K562 (cell line): Measurements from ENCODE around the gene HSF5. TPM values are rescaled to one million over a fixed set of nuclear protein-coding genes. Genes with fewer than 3 reads are reported as not detected.

Experiments
- ATAC-seq: fragments of 200-7000 bp; cut with Tn5 transposase; 3 replicates; pipeline ENCODE4 v1.9.1; 2020; ENCODE audit warnings: moderate library complexity
- BruUV-seq: library from RNA; stranded (reverse); fragments of 400-500 nt; replicated peaks from 2 replicates; lab custom pipeline; 2021; lab: Mats Ljungman, UMichigan
- CTCF ChIA-PET: fragments of 300-600 bp; formaldehyde crosslinking; extraction: SDS; loops from one replicate; lab custom pipeline; 2021; ENCODE audit warnings: low intra/inter-chr PET ratio; lab: Yijun Ruan, JAX
- POLR2A ChIA-PET: fragments of 300-600, 350-650 bp; sonication (Branson Sonifier 250); formaldehyde crosslinking; extraction: SDS; loops from one replicate; lab custom pipeline; 2021; ENCODE audit warnings: antibody characterized with exemption, inconsistent platforms; lab: Yijun Ruan, JAX
- DNase-seq, 4 experiments: peaks; one replicate each; pipeline versions ENCODE4 v3.0.0 to v3.0.0-alpha.2; 2011 to 2018; ENCODE audit warnings: low spot score in 3 of 4, mixed read lengths in 3 of 4; ENCODE audit errors: extremely low read depth in 1 of 4
- FAIRE-seq: peaks from 2 replicates; lab custom pipeline; 2011; peaks lifted over from hg19 to GRCh38; lab: Jason Lieb, UNC
- H2AFZ ChIP-seq: 2 replicates; pipeline ENCODE4 v1.6.0; 2011; ENCODE audit warnings: low read depth, low read length, control low read depth, inconsistent platforms
- H3K27ac ChIP-seq: fragments of 200-600 bp; 3 replicates; pipeline ENCODE4 v1.8.0; 2011; ENCODE audit warnings: low read depth, mild to moderate bottlenecking, control low read depth, inconsistent platforms, low read length, moderate library complexity, mixed read lengths; ENCODE audit errors: extremely low read depth
- H3K27me3 ChIP-seq, 2 experiments: fragments of 300-600 bp in 1 of 2; 2 replicates in 1 of 2; 3 replicates in 1 of 2; pipeline versions ENCODE4 v1.6.0 to v1.8.0; 2011; ENCODE audit warnings: inconsistent platforms in 2 of 2, low read length in 2 of 2, mild to moderate bottlenecking in 1 of 2, mixed read lengths in 1 of 2, moderate library complexity in 1 of 2; ENCODE audit not compliant: control insufficient read depth in 2 of 2, insufficient read depth in 2 of 2
- H3K36me3 ChIP-seq: fragments of 300-600 bp; 3 replicates; pipeline ENCODE4 v1.8.0; 2011; ENCODE audit warnings: mild to moderate bottlenecking, low read length, inconsistent platforms; ENCODE audit not compliant: control insufficient read depth, insufficient read depth
- H3K4me1 ChIP-seq, 2 experiments: fragments of 200-600 bp in 1 of 2; replicated peaks in 1 of 2; 2 replicates in 1 of 2; 3 replicates in 1 of 2; pipeline versions ENCODE4 v1.5.1 to v1.8.0; 2011; ENCODE audit warnings: inconsistent platforms in 2 of 2, low read length in 2 of 2, mild to moderate bottlenecking in 1 of 2, mixed read lengths in 1 of 2, moderate library complexity in 1 of 2; ENCODE audit not compliant: control insufficient read depth in 2 of 2, insufficient read depth in 2 of 2
- H3K4me2 ChIP-seq: 2 replicates; pipeline ENCODE4 v1.6.1; 2011; ENCODE audit warnings: low read length, control low read depth, inconsistent platforms, mixed read lengths; ENCODE audit not compliant: insufficient read depth
- H3K4me3 ChIP-seq: fragments of 200-600 bp; sonication (generic), shearing (Covaris generic); 2 replicates; pipeline ENCODE4 v1.5.1; 2016; ENCODE audit warnings: control low read depth, inconsistent platforms
- H3K79me2 ChIP-seq: fragments of 200-600 bp; 3 replicates; pipeline ENCODE4 v1.8.0; 2011; ENCODE audit warnings: low read length, inconsistent platforms; ENCODE audit not compliant: control insufficient read depth, insufficient read depth
- H3K9ac ChIP-seq, 2 experiments: 2 replicates each; pipeline versions ENCODE4 v1.6.0 to v1.6.1; 2011; ENCODE audit warnings: low read depth in 2 of 2, low read length in 2 of 2, control low read depth in 1 of 2, inconsistent platforms in 1 of 2, mild to moderate bottlenecking in 1 of 2, mixed read lengths in 1 of 2; ENCODE audit not compliant: insufficient read depth in 1 of 2
- H3K9me1 ChIP-seq: one replicate; pipeline ENCODE4 v1.6.0; 2011; ENCODE audit warnings: inconsistent platforms, mild to moderate bottlenecking, low read length, moderate library complexity; ENCODE audit not compliant: control insufficient read depth, insufficient read depth
- H3K9me3 ChIP-seq: replicated peaks from 2 replicates; pipeline ENCODE4 v1.5.1; 2011; ENCODE audit warnings: low read depth, low read length, inconsistent platforms; ENCODE audit not compliant: control insufficient read depth, insufficient read depth
- H4K20me1 ChIP-seq: replicated peaks from 2 replicates; pipeline ENCODE4 v1.6.1; 2011; ENCODE audit warnings: low read length, inconsistent platforms, mixed read lengths; ENCODE audit not compliant: control insufficient read depth, insufficient read depth
- C11orf30 ChIP-seq: fragments of 450-650 bp; IDR thresholded peaks from 2 replicates; pipeline ENCODE4 v1.6.1; 2016; ENCODE audit warnings: low read depth, mild to moderate bottlenecking
- CXXC5 ChIP-seq: fragments of 250-450 bp; sonication (Bioruptor Pico); IDR thresholded peaks from 2 replicates; pipeline ENCODE4 v1.8.0; 2022; ENCODE audit warnings: inconsistent platforms, mild to moderate bottlenecking, moderate library complexity
- FOXM1 ChIP-seq, 2 experiments: fragments of 450-650 bp in 1 of 2; sonication (generic) in 1 of 2; formaldehyde crosslinking in 1 of 2; IDR thresholded peaks; 2 replicates each; pipeline versions ENCODE4 v1.6.1 to v1.9.0; 2017 to 2022; ENCODE audit warnings: low read depth in 2 of 2, mild to moderate bottlenecking in 2 of 2, missing genetic modification reagents in 1 of 2, moderate library complexity in 1 of 2
- HNRNPL ChIP-seq: fragments of 200-400 bp; formaldehyde crosslinking; IDR thresholded peaks from 2 replicates; pipeline ENCODE4 v1.6.1; 2017; ENCODE audit warnings: low read depth, mild to moderate bottlenecking, low read length
- KLF6 ChIP-seq: fragments of 250-450 bp; sonication (Bioruptor Pico); IDR thresholded peaks from 2 replicates; pipeline ENCODE4 v1.4.0; 2020; ENCODE audit warnings: mild to moderate bottlenecking, moderate library complexity, borderline replicate concordance
- RFX1 ChIP-seq: fragments of 450-650 bp; IDR thresholded peaks from 2 replicates; pipeline ENCODE4 v1.6.1; 2016; ENCODE audit warnings: mild to moderate bottlenecking, moderate library complexity
- SAFB ChIP-seq: fragments of 200-400 bp; formaldehyde crosslinking; IDR thresholded peaks from 2 replicates; pipeline ENCODE4 v1.6.1; 2017; ENCODE audit warnings: low read depth, low read length, borderline replicate concordance
- STAT5A ChIP-seq: IDR thresholded peaks from 2 replicates; pipeline ENCODE4 v1.6.1; 2012; ENCODE audit warnings: low read length, inconsistent platforms, borderline replicate concordance
- ZBTB17 ChIP-seq: fragments of 450-650 bp; formaldehyde crosslinking; IDR thresholded peaks from 2 replicates; pipeline ENCODE4 v1.4.0; 2020; ENCODE audit warnings: mild to moderate bottlenecking
- ZNF384 ChIP-seq: IDR thresholded peaks from 2 replicates; pipeline ENCODE4 v1.6.1; 2012; ENCODE audit warnings: low read depth, low read length, improper control_type of control experiment
- WGBS: fragments of 100-300 bp; shearing (Covaris generic); methylation state at CpG from one replicate; pipeline ENCODE4 v1.1.6; 2016; ENCODE audit warnings: low coverage, mixed read lengths; ENCODE audit not compliant: insufficient coverage; ENCODE audit errors: missing lambda C conversion rate; 5-methylcytosine and 5-hydroxymethylcytosine counted together
- in situ Hi-C: fragments of 300-500 bp; cut with MboI; formaldehyde crosslinking; loops from 4 replicates; pipeline ENCODE4 v1.15.0; 2018; ENCODE audit warnings: inconsistent platforms, mixed read lengths
- intact Hi-C: fragments of 100-400 bp; cut with micrococcal nuclease; formaldehyde crosslinking; loops from 2 replicates; pipeline ENCODE4 v1.14.2; 2022
- polyA plus RNA-seq, 8 experiments: library from polyadenylated mRNA; depleted of rRNA in 4 of 8; stranded (reverse) in 5 of 8; unstranded in 3 of 8; fragments of >200 nt; fragmentation: Nextera tagmentation in 2 of 8; fragmentation: Illumina TruSeq in 1 of 8; extraction: Ambion mirVana in 2 of 8; extraction: Trizol in 1 of 8; gene quantifications; 2 replicates each; pipeline versions ENCODE4 v1.2.1 to v1.2.3, GENCODE V29; 2011 to 2014; ENCODE audit warnings: inconsistent platforms in 1 of 8, missing spikeins in 1 of 8
- total RNA-seq, 7 experiments: library from RNA; depleted of rRNA in 6 of 7; stranded (reverse); fragments of >200 nt in 6 of 7; fragmentation: Illumina TruSeq in 2 of 7; extraction: Trizol in 2 of 7; gene quantifications; 2 replicates each; pipeline versions ENCODE4 v1.2.1 to v1.2.3, GENCODE V29; 2011 to 2021; ENCODE audit warnings: low replicate concordance in 1 of 7
- TF ChIP-seq, protein P1 (sequence below): fragments of 250-450 bp; sonication (Bioruptor Pico); IDR thresholded peaks from 2 replicates; pipeline ENCODE4 v1.4.0; 2020
- TF ChIP-seq, protein P2 (sequence below): fragments of 200-800 bp; sonication (Bioruptor generic); IDR thresholded peaks from 2 replicates; pipeline ENCODE4 v1.6.1; 2016; ENCODE audit warnings: missing genetic modification characterization, missing compliant biosample characterization
- TF ChIP-seq, protein P3 (sequence below): fragments of 250-450 bp; sonication (Bioruptor Pico); IDR thresholded peaks from 2 replicates; pipeline ENCODE4 v1.8.0; 2022; ENCODE audit warnings: inconsistent platforms

Gene HSF5
- total and polyA plus RNA-seq, 9 of the 15 experiments (the other 6 are each of a cell fraction or from before 2014, with no cell fraction given), result 0.04 TPM; not detected in 8

DNA sequence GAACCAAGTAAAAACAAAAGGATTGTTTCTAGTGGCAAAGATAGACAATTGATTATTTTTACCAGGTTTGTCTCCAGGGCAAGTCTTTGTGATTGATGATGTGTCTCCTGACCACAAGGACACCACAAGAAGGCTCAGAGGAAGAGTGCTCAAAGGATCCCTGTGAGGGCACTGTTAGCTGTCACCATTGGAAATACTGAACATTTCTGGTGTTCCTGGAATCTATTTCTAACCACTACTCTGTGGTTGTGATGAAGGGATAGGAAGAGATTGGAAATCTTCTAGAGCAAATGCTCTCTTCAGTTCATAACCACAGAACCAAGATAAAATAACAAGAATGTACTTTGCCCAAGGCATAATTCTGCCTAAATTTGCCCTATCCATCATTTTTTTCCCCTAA is 86.2 kb downstream of the HSF5 start (continued):
- TF ChIP-seq FOXM1 (IDR thresholded peaks at IDR 0.05; ENCODE audit: low read depth) (no peak), FOXM1 (CRISPR knock-in tag; IDR thresholded peaks at IDR 0.05; ENCODE audit: low read depth) (no peak), CXXC5 (CRISPR knock-in tag) (no peak)

DNA sequence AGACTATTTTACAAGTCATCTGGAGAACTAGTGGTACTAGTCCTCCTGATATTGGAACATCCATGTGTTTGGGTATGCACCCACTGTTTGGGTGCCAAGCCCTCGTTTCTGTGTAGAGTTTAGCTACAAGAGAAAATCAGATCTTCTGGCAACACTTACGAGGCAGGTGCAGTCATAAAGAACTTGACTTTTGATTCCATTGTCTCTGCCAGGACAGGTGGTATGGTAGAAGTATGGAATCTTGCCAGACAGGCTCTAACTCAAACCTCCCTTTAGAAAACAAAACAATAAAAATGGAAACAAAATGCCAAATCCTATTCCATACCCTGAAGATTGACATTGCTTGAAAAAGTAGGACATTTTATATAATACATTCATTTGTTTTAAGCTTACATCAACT is 86.9 kb downstream of the HSF5 start:
- ATAC-seq (no peak), FAIRE-seq (no peak), DNase-seq (no peak)
- no peaks in the 10 kb centered on the region for H3K9me1 ChIP-seq
- H3K4me3 ChIP-seq, result no peak overlapping the region
- CTCF ChIA-PET, result no interaction called here
- no peaks in the 10 kb centered on the region for H3K36me3 ChIP-seq
- H3K4me2 ChIP-seq, result no peak overlapping the region
- POLR2A ChIA-PET, result interaction anchor here (0.6 to 0.7 kb wide), 2 partner anchors 10 to 20 kb away, joined by 3 read pairs; no protein-coding TSS in a partner anchor
- H3K4me1 ChIP-seq, result peaks cover 0 to 7% of the 10 kb centered on the region in 2 experiments; a peak in 2 of 5 replicates
- H3K79me2 ChIP-seq, result no peaks in the 10 kb centered on the region
- no TSS peak for BruUV-seq
- H3K27ac ChIP-seq, result no peak overlapping the region
- H4K20me1 ChIP-seq, result no peaks in the 10 kb centered on the region
- no peaks in the 10 kb centered on the region for H3K27me3 ChIP-seq
- no peak overlapping the region for H2AFZ ChIP-seq
- H3K9ac ChIP-seq, result no peak overlapping the region
- H3K9me3 ChIP-seq, result no peaks in the 10 kb centered on the region
- whole genome bisulfite sequencing, result 24% methylated on average over 2 of the region's 2 CpGs
- intact Hi-C loops, result no loop called here
- in situ Hi-C loops, result no loop called here
- no peak for TF ChIP-seq RFX1
- TF ChIP-seq, protein P1, sequence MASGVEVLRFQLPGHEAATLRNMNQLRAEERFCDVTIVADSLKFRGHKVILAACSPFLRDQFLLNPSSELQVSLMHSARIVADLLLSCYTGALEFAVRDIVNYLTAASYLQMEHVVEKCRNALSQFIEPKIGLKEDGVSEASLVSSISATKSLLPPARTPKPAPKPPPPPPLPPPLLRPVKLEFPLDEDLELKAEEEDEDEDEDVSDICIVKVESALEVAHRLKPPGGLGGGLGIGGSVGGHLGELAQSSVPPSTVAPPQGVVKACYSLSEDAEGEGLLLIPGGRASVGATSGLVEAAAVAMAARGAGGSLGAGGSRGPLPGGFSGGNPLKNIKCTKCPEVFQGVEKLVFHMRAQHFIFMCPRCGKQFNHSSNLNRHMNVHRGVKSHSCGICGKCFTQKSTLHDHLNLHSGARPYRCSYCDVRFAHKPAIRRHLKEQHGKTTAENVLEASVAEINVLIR, result no peak
- TF ChIP-seq STAT5A, result no peak
- TF ChIP-seq, protein P2, sequence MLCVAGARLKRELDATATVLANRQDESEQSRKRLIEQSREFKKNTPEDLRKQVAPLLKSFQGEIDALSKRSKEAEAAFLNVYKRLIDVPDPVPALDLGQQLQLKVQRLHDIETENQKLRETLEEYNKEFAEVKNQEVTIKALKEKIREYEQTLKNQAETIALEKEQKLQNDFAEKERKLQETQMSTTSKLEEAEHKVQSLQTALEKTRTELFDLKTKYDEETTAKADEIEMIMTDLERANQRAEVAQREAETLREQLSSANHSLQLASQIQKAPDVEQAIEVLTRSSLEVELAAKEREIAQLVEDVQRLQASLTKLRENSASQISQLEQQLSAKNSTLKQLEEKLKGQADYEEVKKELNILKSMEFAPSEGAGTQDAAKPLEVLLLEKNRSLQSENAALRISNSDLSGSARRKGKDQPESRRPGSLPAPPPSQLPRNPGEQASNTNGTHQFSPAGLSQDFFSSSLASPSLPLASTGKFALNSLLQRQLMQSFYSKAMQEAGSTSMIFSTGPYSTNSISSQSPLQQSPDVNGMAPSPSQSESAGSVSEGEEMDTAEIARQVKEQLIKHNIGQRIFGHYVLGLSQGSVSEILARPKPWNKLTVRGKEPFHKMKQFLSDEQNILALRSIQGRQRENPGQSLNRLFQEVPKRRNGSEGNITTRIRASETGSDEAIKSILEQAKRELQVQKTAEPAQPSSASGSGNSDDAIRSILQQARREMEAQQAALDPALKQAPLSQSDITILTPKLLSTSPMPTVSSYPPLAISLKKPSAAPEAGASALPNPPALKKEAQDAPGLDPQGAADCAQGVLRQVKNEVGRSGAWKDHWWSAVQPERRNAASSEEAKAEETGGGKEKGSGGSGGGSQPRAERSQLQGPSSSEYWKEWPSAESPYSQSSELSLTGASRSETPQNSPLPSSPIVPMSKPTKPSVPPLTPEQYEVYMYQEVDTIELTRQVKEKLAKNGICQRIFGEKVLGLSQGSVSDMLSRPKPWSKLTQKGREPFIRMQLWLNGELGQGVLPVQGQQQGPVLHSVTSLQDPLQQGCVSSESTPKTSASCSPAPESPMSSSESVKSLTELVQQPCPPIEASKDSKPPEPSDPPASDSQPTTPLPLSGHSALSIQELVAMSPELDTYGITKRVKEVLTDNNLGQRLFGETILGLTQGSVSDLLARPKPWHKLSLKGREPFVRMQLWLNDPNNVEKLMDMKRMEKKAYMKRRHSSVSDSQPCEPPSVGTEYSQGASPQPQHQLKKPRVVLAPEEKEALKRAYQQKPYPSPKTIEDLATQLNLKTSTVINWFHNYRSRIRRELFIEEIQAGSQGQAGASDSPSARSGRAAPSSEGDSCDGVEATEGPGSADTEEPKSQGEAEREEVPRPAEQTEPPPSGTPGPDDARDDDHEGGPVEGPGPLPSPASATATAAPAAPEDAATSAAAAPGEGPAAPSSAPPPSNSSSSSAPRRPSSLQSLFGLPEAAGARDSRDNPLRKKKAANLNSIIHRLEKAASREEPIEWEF (CRISPR knock-in tag), result no peak
- no peak for TF ChIP-seq ZBTB17
- no peak for TF ChIP-seq SAFB
- TF ChIP-seq ZNF384, result no peak
- no peak for TF ChIP-seq KLF6 (CRISPR knock-in tag)
- TF ChIP-seq HNRNPL, result no peak
- no peak for TF ChIP-seq C11orf30
- TF ChIP-seq, protein P3, sequence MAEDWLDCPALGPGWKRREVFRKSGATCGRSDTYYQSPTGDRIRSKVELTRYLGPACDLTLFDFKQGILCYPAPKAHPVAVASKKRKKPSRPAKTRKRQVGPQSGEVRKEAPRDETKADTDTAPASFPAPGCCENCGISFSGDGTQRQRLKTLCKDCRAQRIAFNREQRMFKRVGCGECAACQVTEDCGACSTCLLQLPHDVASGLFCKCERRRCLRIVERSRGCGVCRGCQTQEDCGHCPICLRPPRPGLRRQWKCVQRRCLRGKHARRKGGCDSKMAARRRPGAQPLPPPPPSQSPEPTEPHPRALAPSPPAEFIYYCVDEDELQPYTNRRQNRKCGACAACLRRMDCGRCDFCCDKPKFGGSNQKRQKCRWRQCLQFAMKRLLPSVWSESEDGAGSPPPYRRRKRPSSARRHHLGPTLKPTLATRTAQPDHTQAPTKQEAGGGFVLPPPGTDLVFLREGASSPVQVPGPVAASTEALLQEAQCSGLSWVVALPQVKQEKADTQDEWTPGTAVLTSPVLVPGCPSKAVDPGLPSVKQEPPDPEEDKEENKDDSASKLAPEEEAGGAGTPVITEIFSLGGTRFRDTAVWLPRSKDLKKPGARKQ (CRISPR knock-in tag), result no peak
